Renal cortical epithelial cell (primary cell): ENCODE measurements around the gene INPP5E. TPM values are rescaled to one million over a fixed set of nuclear protein-coding genes. Genes with fewer than 3 reads are reported as not detected.

Experiments
- DNase-seq: peaks from one replicate; pipeline ENCODE4 v3.0.0-alpha.2; 2011; ENCODE audit warnings: low read depth
- total RNA-seq: library from RNA; depleted of rRNA; stranded (reverse); fragments of >200 nt; gene quantifications from 2 replicates; pipeline ENCODE4 v1.2.3, GENCODE V29; 2014

The INPP5E gene
- total RNA-seq, 1 donor from 2014 or later = 11.5 TPM

DNA sequence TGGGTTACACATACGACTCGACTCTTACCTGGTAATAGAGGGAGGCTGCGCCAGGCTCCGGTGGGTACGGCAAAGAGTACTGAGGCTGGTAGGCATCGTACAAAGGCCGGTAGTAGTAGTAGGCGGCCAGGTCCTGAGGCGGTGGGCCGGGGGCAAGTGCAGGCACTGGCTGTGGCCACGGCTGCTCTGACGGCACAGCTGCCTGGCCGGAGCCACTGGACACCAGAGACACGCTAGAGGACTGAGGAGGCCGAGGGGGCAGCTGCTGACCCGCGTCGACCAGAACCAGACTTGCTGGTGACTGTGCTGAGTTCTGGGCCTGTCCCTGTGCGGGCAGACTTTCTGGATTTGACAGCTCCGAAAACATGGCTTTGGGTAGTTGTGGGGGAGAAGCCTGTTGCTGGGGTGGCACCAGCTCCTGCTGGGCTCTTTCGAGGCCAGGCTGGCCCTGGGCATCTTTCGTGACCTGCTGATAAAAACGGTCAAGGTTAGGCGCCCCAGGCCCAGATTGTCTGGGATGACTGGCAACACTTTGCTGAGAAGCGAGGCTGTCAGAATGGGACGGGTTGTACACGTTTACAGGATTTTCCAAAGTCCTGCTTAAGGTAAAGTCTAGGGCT lies 34.5 kb upstream of the INPP5E start:
- no peak for DNase-seq

GRCh38 chr9:136473354-136473721 lies 33.7 kb upstream of the INPP5E start:
- no peak for DNase-seq

- no peak for DNase-seq
Observed at GRCh38 chr9:136472640-136473353, 33.2 kb upstream of the INPP5E start.

GRCh38 chr9:136471802-136472487 lies 32.3 kb upstream of the INPP5E start:
- no peak for DNase-seq

DNA sequence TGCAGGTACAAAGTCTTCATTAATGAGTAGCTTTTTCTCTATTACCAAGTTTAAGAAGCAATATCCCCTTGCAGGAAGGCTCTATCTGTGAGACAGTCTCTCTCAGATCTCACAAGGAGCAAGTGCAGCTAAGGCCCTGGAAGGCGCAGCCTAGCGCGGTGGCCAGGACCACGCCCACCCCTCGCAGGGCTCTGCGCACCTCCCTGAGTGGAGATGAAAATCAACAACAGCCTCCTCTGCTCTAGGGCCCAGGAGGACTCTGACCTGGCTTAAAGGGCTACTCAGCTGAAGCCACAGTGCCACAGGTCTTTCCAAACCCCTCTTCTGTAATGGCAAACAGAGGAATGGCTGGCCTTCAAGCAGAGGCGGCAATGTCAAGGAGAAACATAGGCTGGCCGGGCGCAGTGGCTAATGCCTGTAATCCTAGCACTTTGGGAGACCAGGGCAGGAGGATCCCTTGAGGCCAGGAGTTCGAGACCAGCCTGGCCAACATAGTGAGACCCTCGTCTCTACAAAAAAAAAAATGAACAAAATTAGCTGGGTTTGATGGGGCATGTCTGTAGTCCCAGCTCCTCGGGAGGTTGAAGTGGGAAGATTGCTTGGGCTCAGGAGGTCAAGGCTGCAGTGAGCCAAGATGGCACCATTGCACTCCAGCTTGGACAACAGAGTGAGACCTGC lies 31.3 kb upstream of the INPP5E start:
- no peak for DNase-seq

DNA sequence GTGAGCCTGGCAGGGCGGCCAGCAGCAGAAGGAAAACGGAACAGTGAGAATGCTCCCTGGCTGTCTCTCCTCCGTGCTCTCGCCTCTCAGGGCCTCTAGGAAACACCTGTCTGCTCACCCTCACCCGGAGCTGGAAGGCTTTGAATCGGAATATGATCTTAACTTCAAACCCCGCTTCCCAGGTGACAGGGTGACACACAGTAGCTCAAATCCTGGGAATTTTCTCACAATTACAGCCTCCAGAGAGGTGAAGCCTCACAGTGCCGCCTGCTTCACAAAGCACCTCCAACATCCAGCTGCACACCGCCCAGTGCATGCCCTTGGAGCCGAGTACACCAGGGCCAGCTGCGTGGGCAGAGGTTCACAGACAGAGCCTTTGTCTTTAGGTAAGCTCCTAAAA lies 30.7 kb upstream of the INPP5E start:
- DNase-seq = no peak

DNA sequence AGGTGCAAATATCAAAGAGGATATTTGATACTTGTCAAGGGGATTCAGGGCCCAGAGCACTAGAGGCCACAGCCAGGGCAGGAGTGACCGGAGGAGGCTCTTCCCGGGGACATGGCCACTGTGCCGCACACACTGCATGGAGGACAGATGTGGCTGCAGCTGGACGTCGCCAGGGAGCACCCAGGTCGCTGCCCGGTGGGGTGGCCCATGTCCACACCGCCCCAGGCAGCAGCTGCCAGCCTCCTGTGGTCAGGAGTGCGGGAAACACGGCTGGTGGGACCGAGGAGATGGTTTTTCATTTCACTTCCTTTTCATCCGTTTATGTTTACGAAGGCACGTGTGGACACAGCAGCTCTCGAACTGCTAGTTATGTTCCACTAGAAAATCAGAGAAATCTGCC lies 28.1 kb upstream of the INPP5E start:
- DNase-seq = no peak

GRCh38 chr9:136466155-136466541 lies 26.5 kb upstream of the INPP5E start:
- DNase-seq = no peak

GRCh38 chr9:136465500-136466154 lies 26.0 kb upstream of the INPP5E start:
- DNase-seq = no peak

- no peak for DNase-seq
Observed at GRCh38 chr9:136464241-136464640, 24.6 kb upstream of the INPP5E start.

DNA sequence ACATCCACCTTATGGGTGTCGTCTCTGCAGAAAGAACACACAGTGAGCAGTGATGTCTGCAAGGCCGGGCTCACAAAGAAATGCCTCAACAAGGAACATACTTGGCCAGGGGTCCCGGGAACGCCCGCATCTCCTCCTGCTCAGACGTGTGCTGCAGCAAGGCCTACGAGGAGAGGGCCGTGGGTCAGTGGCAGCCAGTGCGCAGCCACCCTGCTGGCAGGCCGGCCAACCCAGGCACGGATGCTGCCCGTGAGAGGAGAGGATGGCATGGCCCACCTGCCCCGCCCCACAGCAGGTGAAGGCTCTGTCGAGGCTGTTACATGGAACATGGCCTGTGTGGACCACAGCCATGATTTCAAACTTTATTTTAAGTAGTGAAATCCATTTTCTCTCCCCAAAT lies 23.9 kb upstream of the INPP5E start:
- no peak for DNase-seq

DNA sequence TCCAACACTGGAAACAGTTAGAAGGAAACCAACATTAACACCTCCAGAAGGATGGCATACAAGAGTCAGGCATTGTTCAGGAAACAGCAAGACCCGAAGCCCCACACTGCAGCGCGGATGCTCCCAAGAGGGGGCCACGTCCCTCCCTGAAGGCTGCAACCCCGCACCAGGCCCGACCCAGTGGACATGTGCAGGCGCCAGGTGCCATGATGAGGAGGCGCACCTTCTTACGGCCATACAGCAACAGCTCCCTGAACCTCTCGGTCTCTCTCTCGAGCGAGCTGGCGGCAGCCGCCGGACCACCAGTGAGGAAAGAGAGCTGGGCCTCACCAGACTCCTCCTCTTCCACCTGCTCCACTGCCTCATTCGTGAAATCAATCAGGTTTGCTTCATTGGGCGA lies 23.0 kb upstream of the INPP5E start:
- DNase-seq = no peak

GRCh38 chr9:136460772-136461325 lies 21.2 kb upstream of the INPP5E start:
- no peak for DNase-seq

DNA sequence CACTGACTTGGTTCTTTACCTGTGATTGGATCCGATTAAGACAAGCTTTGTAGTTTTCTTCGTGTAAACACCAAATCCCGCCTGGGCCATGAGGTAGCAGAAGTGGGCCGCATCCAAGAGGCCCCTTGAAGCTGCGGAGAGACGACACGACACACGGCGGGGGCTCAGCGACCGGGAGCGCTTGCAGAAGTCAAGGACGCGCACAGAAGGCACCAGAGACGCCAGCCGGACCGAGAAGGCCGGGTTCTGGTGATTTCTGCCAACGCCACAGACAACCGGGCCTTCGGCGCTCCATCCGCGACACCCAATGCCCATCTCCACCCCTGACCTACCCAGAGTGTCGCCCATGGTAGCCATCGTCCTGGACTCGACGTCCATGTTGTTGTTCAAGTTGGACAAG lies 19.8 kb upstream of the INPP5E start:
- no peak for DNase-seq

DNA sequence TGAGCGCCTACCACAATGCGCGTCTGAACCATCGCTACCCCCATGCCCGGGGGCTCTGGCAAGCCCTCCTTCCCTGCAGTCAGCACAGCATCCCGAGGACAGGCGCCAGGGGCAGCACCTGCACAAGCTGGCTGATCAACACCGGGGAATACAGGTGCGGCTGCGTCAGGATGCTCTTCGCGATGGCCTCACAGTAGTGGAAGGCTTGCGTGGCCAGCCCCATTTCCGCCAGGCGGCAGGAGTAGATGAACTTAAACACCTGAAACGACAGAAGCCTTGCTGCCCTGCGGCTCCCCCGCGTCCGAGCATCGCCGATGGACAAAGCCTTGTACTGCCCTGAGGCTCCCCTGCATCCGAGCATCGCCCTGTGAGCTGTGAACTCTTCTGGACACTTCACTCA lies 17.7 kb upstream of the INPP5E start:
- no peak for DNase-seq

GRCh38 chr9:136456258-136456657 lies 16.6 kb upstream of the INPP5E start:
- DNase-seq = no peak

DNA sequence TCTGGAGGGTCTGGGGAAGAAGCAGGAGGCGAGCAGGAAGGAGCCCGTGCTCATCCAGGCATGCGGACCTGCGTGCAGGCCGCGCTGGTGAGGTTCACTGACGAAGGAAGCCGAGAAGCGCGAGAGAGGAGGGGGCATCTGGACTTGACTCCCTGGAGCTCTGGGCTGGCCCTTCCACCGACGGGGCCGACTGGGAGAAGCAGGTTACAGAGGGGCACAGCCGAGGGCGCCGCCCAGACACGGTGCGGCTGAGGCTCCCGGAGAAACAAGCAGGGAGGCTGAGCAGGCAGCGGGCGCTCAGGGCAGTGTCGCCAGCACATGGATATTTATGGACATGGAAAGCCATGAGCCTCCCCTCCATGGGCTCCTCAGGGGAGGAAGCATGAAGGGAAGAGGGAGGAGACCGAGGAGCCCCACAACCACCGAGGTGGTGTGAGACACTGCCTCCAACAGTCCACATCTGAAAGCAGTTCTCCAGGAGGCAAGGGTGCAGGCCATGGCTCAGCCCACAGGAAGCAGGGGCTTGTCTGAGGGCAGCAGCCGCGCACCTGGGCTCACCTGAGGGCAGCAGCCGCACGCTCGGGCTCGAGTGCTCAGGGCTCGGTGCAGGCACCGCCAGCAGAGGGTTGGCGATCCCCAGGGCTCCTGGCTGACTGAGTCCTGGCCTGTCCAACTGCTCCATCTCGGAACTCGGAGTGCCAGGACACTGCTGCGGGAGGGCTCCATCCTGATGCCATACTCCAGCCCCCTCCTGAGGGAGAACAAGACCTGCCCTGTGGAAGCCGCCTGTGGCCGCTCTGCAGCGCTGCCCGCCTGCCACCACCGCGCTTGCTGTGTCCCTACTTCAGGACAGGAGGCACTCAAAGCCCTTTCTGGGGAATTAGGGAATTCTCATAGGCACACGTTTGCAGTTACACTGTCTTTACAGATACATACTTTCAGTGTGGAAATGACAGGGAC lies 15.7 kb upstream of the INPP5E start:
- no peak for DNase-seq

GRCh38 chr9:136454026-136454796 lies 14.6 kb upstream of the INPP5E start:
- DNase-seq = no peak

DNA sequence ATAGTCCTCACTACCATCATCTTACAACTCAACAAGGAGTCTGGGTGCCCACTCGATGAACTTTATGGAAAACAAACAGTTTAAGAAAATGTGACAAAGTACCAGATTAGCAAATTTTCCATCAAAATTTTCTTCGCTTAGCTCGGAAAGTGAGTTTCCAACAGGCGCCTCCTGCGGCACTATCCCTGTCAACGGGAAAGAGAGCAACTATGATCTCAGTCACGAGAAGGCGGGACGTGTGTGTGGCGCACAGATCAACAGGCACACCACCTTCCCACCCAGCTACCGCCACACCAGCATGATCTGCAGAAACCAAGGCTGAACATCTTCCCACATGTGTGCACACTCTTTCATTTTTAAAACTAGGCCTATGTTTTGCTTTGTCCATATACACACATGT lies 13.7 kb upstream of the INPP5E start:
- DNase-seq = no peak
